GM13977 (cell line): Measurements from ENCODE around the gene PGRMC2.

ENCODE experiments used
- DNase-seq: peaks from one replicate; pipeline ENCODE4 v3.0.0; 2012; ENCODE audit warnings: low spot score
- CTCF ChIP-seq: IDR thresholded peaks from 2 replicates; pipeline ENCODE4 v1.5.1; 2012; ENCODE audit warnings: mild to moderate bottlenecking, control low read depth; ENCODE audit not compliant: insufficient read depth; ENCODE audit errors: extremely low read depth, missing control alignments
- in situ Hi-C: fragments of 300-500 bp; cut with MboI; formaldehyde crosslinking; loops from one replicate; pipeline ENCODE4 v1.12.0; 2022; ENCODE audit warnings: low sequenced_read_pairs, low pct_unique_long_range_greater_than_20kb, mixed read lengths, inconsistent platforms; ENCODE audit not compliant: unreplicated experiment

Gene PGRMC2

DNA sequence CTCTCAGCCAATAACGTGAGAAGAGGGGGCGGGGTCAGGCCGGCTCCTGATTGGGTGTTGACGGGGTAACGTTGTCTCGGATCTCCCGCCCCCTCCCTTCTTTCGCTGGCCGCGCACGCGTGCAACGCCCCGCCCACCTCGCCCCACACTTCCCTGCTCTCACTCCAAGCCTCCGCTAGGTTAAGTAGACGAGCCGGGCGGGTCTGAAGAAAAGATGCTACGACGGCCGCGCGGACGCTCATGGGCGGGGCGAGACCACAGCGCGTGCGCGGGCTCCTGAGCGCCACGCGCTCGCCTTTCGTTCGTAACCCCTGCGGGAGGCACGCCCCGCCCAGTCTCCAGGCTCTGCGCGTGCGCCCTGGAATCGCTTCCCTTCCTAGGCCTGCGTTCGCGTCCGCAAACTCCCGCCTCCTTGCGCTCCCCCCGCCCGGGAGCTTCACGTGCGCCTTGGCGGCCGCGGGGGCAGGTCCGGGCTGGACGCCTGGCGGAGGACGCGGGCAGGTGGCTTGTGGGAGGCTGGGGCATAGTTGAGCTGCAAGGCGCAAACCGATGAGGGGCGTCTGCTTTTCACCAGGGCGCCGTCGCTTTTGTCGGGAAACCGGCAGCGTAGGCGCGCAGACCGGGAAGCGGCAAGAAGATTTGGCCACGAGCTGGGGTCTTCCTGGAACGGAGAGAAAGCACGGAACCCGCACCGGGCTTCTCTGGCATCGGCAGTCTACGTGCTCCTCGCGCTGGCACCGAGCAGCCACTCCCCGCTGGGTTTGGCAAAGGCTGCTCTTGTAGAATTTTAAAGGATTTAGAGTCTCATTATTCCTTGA, 467 bp upstream of the PGRMC2 start:
- peak; percentile 98 for DNase-seq
- in situ Hi-C loops: no loop called here
- peak; percentile 7 for TF ChIP-seq CTCF

DNA sequence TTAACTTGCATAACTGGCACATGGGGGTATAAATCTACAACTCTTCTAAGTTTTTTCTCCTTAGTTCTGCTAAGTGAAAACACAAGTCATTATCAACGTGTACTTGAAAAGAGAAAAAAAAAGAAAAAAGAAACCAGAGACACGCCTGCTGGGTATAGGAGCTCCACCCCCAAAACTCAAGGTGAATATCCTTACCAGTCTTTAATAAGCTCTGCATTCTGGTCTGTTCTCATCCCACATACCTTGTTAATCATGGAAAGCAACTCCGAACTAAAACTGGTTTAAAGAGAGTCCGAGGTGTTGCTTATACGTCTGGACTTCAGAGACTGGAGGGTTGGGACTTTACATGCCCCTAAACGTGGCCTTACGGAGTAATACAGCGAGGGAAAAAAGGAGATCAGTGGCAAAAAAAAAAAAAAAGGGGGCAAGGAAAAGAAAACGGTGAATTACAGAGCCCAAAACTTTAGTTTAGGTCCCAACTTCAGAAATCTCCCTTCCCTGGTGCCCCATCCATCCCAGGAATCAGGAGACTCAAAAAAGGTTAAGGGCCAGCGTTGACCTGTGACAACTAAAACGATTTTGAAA, 1.0 kb downstream of the PGRMC2 start:
- peak; percentile 67 for DNase-seq
- no peak for TF ChIP-seq CTCF
- in situ Hi-C loops: no loop called here

DNA sequence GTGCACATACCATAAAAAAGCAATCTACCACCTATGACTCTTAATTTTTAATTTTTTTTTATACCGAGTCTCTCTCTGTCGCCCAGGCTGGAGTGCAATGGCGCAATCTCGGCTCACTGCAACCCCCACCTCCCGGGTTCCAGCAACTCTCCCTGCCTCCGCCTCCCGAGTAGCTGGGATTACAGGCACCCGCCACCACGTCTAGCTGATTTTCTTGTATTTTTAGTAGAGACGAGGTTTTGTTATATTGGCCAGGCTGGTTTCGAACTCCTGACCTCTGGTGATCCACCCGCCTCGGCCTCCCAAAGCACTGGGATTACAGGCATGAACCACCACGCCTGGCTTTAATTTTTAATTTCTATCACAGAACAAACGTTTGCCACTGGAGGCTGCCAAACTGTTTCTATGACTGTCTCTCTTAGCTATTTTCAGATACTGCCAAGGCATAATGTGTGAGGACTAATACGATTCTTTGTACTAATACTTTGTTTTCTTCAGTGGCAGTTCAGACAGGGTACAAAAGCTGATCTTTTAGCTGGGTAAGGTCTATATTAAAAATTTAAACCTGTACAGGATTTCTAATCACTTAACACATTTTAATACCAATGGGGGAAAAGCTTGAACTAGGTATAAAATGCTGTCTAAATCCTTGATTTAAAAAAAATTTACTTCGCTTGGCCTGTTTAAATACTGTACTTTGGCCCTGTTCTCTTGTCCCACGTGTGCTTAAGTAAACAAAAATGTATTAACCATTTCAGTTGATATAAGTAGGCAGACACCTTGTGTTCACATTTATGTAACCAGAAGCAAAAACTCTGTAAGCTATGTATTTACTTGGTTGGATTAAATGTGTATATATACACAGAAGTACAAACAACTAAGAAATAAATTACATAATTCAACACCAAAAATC, 2.3 kb downstream of the PGRMC2 start:
- in situ Hi-C loops: no loop called here
- no peak for DNase-seq
- no peak for TF ChIP-seq CTCF

DNA sequence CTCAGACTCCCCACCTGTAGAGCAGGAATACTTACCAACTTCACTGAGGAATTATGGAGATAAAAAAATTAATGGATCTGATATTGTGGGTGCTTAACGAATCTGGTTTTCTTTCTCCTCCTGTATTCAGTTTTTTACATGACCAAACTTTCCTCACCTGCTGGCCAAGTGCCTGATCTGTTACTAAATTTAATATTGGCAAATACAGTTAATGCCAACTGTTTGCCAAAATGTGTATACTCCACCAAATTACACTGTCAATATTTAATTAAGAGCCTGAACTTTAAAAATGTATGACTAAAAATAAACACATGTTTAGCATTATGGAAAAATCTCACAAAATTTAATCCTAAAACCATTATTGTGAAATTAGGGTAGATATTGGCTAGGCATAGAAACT, 3.3 kb downstream of the PGRMC2 start:
- no peak for TF ChIP-seq CTCF
- in situ Hi-C loops: no loop called here
- no peak for DNase-seq

- in situ Hi-C loops: no loop called here
- no peak for DNase-seq
- no peak for TF ChIP-seq CTCF
Observed at GRCh38 chr4:128283071-128283470, 4.5 kb downstream of the PGRMC2 start.

DNA sequence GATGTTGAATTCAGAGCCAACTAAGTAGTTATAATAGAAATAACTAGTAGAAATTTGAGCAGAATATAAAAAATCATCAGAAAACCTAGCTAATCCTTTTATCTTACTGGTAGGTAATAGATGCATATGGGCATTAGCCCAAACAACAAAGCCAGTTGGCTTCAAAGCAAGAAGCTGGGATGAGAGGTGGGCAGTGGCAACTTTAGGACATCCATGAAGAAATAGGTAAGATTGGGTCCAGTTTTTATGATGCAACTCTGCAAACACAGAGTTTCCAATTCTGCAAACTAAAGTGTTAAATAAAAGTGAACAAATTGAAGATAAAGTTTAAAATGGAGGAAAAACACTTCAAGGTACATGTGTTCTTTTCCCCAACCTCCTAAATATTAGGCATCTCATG, 5.1 kb downstream of the PGRMC2 start:
- no peak for TF ChIP-seq CTCF
- in situ Hi-C loops: no loop called here
- no peak for DNase-seq
